DOHH2 (cell line): Measurements from ENCODE around the gene GPR62.

Source experiments
- H3F3A ChIP-seq: fragments of 200-600 bp; sonication (generic), shearing (Covaris generic); 2 replicates; pipeline ENCODE4 v1.6.0; 2016; ENCODE audit warnings: antibody characterized with exemption, mild to moderate bottlenecking; ENCODE audit not compliant: control insufficient read depth, insufficient read depth
- H3K27ac ChIP-seq: fragments of 200-600 bp; sonication (generic); 2 replicates; pipeline ENCODE4 v1.5.1; 2014; ENCODE audit warnings: low read depth, mild to moderate bottlenecking, low read length, moderate library complexity
- H3K27me3 ChIP-seq: fragments of 200-600 bp; sonication (generic); 2 replicates; pipeline ENCODE4 v1.6.1; 2014; ENCODE audit warnings: mild to moderate bottlenecking, low read length, mixed read lengths; ENCODE audit not compliant: control insufficient read depth
- H3K36me3 ChIP-seq: fragments of 200-600 bp; sonication (generic); 2 replicates; pipeline ENCODE4 v1.6.1; 2014; ENCODE audit warnings: mild to moderate bottlenecking, low read length, moderate library complexity, mixed read lengths; ENCODE audit not compliant: control insufficient read depth
- H3K4me1 ChIP-seq: fragments of 200-600 bp; sonication (generic); 2 replicates; pipeline ENCODE4 v1.6.1; 2014; ENCODE audit warnings: mild to moderate bottlenecking, low read length, mixed read lengths; ENCODE audit not compliant: control insufficient read depth
- H3K4me2 ChIP-seq: fragments of 200-600 bp; sonication (generic); 2 replicates; pipeline ENCODE4 v1.6.0; 2014; ENCODE audit warnings: mild to moderate bottlenecking, low read length, moderate library complexity
- H3K4me3 ChIP-seq: fragments of 200-600 bp; sonication (generic); 2 replicates; pipeline ENCODE4 v1.5.1; 2014; ENCODE audit warnings: mild to moderate bottlenecking, low read length, mixed read lengths
- H3K79me2 ChIP-seq: fragments of 200-600 bp; sonication (generic); 2 replicates; pipeline ENCODE4 v1.6.1; 2014; ENCODE audit warnings: mild to moderate bottlenecking, low read length, mixed read lengths; ENCODE audit not compliant: control insufficient read depth
- H3K9me2 ChIP-seq: fragments of 200-600 bp; sonication (generic); replicated peaks from 2 replicates; pipeline ENCODE4 v1.6.1; 2014; ENCODE audit warnings: mild to moderate bottlenecking, low read length, mixed read lengths; ENCODE audit not compliant: control insufficient read depth
- H3K9me3 ChIP-seq: fragments of 200-600 bp; sonication (generic); 2 replicates; pipeline ENCODE4 v1.6.1; 2014; ENCODE audit warnings: antibody characterized with exemption, low read length, mixed read lengths; ENCODE audit not compliant: control insufficient read depth, insufficient read depth
- H4K20me1 ChIP-seq: fragments of 200-600 bp; sonication (generic); 2 replicates; pipeline ENCODE4 v1.6.0; 2014; ENCODE audit warnings: low read depth, mild to moderate bottlenecking, antibody characterized with exemption, low read length, moderate library complexity; ENCODE audit not compliant: control insufficient read depth, insufficient read depth
- CTCF ChIP-seq: fragments of 200-600 bp; sonication (generic); IDR thresholded peaks from one replicate; pipeline ENCODE4 v1.5.1; 2014; ENCODE audit warnings: antibody characterized with exemption, mild to moderate bottlenecking, low read depth, low read length; ENCODE audit not compliant: poor library complexity, severe bottlenecking
- EZH2phosphoT487 ChIP-seq: fragments of 200-600 bp; sonication (generic); IDR thresholded peaks from 2 replicates; pipeline ENCODE4 v1.6.1; 2017; ENCODE audit warnings: borderline replicate concordance, mild to moderate bottlenecking, antibody characterized with exemption, low read length, moderate library complexity, mixed read lengths

The GPR62 gene

DNA sequence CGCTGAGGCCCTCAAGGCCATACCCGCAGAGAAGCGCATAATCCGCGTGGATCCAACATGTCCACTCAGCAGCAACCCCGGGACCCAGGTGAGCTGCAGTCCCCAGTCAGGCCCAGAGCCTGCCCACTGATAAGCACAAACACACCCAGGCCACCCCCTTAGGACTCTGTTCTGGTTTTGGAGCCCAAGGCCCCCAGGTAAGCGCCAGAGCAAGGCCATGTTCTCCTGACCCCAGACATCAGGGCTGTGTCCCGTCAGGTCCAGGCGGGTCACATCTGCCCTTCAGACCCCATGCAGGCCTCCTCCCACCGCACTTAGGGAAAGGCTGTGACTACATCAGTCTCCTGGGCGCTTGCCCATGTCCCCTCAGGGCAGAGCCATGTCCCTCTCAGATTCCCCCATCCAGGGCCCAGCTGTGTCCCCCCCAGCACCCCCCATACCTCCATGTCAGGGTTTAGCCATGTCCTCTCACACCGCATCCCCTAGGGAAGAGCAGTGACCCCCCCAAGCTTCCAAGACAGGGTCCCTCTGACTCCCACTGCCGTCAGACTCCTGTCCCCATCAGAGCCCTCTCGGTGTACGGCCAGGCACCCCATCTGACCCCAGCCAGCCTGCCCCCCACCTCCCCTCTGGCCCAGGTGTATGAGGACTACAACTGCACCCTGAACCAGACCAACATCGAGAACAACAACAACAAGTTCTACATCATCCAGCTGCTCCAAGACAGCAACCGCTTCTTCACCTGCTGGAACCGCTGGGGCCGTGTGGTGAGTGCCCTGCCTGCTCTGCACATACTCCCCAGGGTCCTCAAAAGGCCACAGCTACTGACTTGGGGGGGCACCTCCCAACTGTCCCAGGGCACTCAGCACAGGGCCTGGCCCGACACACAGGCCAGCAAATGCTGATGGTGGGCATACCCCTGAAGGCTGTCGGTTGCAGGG is 11.5 kb upstream of the GPR62 start:
- Histone ChIP-seq H3F3A (no peaks in the 10 kb centered on the region), H3K9me3 (no peaks in the 10 kb centered on the region), H3K4me3 (no peak overlapping the region), H4K20me1 (no peaks in the 10 kb centered on the region), H3K4me1 (peaks cover 29% of the 10 kb centered on the region), H3K36me3 (peaks cover 16% of the 10 kb centered on the region), H3K4me2 (no peak overlapping the region), H3K9me2 (no peaks in the 10 kb centered on the region), H3K27ac (no peak overlapping the region), H3K79me2 (peaks cover 33% of the 10 kb centered on the region), H3K27me3 (no peaks in the 10 kb centered on the region)
- TF ChIP-seq EZH2phosphoT487 (no peak), CTCF (no peak)

- no peaks in the 10 kb centered on the region for H3K9me3 ChIP-seq
- no peak overlapping the region for H3K4me2 ChIP-seq
- TF ChIP-seq EZH2phosphoT487 (no peak), CTCF (no peak)
- H3K27ac ChIP-seq: no peak overlapping the region
- H3K36me3 ChIP-seq: peaks cover 9% of the 10 kb centered on the region
- no peaks in the 10 kb centered on the region for H3K27me3 ChIP-seq
- H3K79me2 ChIP-seq: peaks cover 24% of the 10 kb centered on the region
- H3F3A ChIP-seq: no peaks in the 10 kb centered on the region
- no peak overlapping the region for H3K4me3 ChIP-seq
- peaks cover 25% of the 10 kb centered on the region for H3K4me1 ChIP-seq
- no peaks in the 10 kb centered on the region for H4K20me1 ChIP-seq
- no peaks in the 10 kb centered on the region for H3K9me2 ChIP-seq
These were observed 10.6 kb upstream of the GPR62 start for GRCh38 chr3:51944451-51945021.

DNA sequence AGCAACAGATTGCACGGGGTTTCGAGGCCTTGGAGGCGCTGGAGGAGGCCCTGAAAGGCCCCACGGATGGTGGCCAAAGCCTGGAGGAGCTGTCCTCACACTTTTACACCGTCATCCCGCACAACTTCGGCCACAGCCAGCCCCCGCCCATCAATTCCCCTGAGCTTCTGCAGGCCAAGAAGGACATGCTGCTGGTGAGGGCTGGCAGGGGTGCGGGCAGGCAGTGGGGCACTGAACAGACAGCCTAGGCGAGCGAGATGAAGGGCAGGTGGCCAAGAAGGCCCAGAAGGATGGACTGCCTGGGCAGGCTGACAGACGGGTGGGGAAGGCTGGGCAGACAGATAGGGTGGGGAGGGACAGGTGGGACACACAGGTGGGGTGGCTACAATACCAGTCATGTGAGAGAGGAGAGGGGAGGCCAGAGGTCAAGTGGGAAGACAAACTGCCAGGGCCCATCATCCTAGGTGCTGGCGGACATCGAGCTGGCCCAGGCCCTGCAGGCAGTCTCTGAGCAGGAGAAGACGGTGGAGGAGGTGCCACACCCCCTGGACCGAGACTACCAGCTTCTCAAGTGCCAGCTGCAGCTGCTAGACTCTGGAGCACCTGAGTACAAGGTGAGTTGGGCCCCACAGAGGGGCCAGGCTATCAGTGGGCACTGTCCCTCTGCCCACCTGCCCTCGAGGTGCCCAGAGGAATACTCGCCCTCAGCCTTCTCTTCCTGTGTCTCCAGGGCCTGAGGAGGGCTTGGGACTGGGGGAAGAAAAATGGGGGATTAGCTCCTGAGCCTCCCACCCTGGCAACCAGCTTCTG is 9.9 kb upstream of the GPR62 start:
- no peak overlapping the region for H3K4me2 ChIP-seq
- H3K36me3 ChIP-seq: peaks cover 2% of the 10 kb centered on the region
- no peaks in the 10 kb centered on the region for H4K20me1 ChIP-seq
- H3K4me1 ChIP-seq: peaks cover 18% of the 10 kb centered on the region
- no peaks in the 10 kb centered on the region for H3K27me3 ChIP-seq
- H3K9me3 ChIP-seq: no peaks in the 10 kb centered on the region
- H3K27ac ChIP-seq: no peak overlapping the region
- TF ChIP-seq CTCF: no peak
- TF ChIP-seq EZH2phosphoT487: no peak
- H3K9me2 ChIP-seq: no peaks in the 10 kb centered on the region
- no peak overlapping the region for H3K4me3 ChIP-seq
- peaks cover 17% of the 10 kb centered on the region for H3K79me2 ChIP-seq
- H3F3A ChIP-seq: no peaks in the 10 kb centered on the region
